ENCODE data around the gene PCDH7.

- TF ChIP-seq POLR2AphosphoS5 (IDR thresholded peaks at IDR 0.05) (no peak), CTCF (IDR thresholded peaks at IDR 0.05) (no peak), POLR2A (IDR thresholded peaks at IDR 0.05) (no peak), EP300 (IDR thresholded peaks at IDR 0.05) (no peak)
These were observed 7.2 kb downstream of the PCDH7 start for GRCh38 chr4:30727409-30727808.

Measured in sigmoid colon (tissue), 4 donors.